Omental fat pad (tissue), 4 donors: Measurements from ENCODE around the gene DNAJC6. TPM values are rescaled to one million over a fixed set of nuclear protein-coding genes. Genes with fewer than 3 reads are reported as not detected.

ENCODE experiments used
- ATAC-seq: fragments of 150-250 bp; one replicate; pipeline ENCODE4 v1.9.1; 2016; ENCODE audit warnings: mild to moderate bottlenecking, moderate library complexity; ENCODE audit not compliant: low FRiP score
- DNase-seq: peaks from one replicate; pipeline ENCODE4 v3.0.0-alpha.2; 2019; ENCODE audit warnings: low spot score
- total RNA-seq, 4 donors: library from RNA; depleted of rRNA; stranded (reverse); fragments of >200 nt; gene quantifications; one replicate each; pipeline ENCODE4 v1.1.0, GENCODE V29; 2016
- TF ChIP-seq, protein P1 (sequence below), 3 donors: fragments of 450-650 bp; IDR thresholded peaks; one replicate each; pipeline ENCODE4 v1.5.1; 2016 to 2017; ENCODE audit warnings: antibody characterized with exemption in 3 of 3, mild to moderate bottlenecking in 3 of 3, moderate library complexity in 2 of 3

The DNAJC6 gene
- total RNA-seq, 4 donors from 2014 or later, result 1.9 to 5.1 (median 3.6) TPM

DNA sequence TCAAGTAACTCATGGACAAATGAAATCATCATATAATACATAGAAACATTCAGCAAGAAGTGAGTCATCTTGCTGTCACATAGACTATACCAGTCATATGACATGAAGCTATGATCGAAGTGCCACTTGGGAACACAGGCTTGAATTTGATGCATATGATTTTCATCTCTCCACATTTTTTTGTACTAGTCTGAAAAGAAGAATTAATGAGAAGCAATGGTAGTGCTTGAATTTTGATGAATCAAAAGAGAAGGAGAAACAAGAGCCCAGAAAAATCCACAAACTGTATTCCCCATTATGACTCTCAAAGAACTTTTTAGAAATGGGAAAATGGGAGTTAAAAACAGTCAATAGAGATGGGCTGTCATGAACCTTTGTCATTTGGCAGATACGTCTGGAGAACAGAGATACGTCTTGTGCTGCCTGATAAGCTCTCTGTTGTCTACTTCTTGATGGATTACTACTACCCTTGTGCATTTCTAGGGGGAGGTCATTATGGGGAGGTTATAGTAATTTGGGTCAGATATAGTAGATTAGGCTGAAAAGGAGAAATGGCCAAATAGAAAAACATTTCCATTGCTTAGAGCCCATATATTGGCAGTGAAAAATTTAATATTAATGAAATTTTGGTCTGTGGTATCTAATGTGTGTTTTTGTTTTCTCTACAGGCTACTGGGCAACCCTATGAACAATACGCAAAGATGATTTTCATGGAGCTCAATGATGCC, 103.1 kb downstream of the DNAJC6 start:
- ATAC-seq, result no peak
- TF ChIP-seq, protein P1, sequence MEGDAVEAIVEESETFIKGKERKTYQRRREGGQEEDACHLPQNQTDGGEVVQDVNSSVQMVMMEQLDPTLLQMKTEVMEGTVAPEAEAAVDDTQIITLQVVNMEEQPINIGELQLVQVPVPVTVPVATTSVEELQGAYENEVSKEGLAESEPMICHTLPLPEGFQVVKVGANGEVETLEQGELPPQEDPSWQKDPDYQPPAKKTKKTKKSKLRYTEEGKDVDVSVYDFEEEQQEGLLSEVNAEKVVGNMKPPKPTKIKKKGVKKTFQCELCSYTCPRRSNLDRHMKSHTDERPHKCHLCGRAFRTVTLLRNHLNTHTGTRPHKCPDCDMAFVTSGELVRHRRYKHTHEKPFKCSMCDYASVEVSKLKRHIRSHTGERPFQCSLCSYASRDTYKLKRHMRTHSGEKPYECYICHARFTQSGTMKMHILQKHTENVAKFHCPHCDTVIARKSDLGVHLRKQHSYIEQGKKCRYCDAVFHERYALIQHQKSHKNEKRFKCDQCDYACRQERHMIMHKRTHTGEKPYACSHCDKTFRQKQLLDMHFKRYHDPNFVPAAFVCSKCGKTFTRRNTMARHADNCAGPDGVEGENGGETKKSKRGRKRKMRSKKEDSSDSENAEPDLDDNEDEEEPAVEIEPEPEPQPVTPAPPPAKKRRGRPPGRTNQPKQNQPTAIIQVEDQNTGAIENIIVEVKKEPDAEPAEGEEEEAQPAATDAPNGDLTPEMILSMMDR (IDR thresholded peaks at IDR 0.05), result no peak
- no peak for DNase-seq

DNA sequence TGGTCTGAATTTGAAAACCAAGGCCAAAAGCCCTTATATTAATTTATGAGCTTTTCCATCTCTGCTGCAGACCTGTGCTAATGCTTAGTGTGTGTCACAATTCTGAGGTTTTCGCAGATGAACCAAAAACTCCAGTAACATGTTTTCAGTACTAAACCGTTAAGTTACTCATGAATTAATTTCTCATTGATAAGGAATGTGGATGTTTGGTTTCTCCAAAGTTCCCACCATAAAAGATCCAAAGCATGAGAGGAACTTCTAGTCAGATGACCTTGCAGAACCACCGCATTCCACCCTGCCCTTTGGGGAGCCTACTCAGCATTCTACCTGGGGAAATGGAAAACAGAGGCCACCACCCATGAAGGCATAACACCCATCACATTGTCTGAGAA, 103.6 kb downstream of the DNAJC6 start:
- TF ChIP-seq, protein P1 (IDR thresholded peaks at IDR 0.05), result no peak
- DNase-seq (no peak), ATAC-seq (no peak)

DNA sequence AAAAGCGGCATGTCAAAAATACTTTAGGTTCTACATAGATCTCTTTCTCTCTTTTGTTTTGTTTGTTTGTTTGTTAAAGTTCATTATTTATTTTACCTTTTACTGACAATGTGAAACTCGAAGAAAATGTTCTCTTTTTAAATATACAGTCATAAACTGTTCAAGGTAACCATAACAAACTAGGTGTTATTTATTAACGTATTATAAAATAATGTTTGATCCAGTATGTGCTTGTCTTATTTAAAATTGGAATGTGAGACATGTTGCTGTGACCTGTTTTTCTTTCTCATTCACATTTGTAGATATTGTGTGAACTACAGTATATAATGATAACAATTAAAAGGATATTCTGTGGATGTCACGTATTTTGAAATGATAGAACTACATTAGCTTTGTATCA, 105.2 kb downstream of the DNAJC6 start:
- no peak for DNase-seq
- no peak for ATAC-seq
- TF ChIP-seq, protein P1 (IDR thresholded peaks at IDR 0.05), result no peak

DNA sequence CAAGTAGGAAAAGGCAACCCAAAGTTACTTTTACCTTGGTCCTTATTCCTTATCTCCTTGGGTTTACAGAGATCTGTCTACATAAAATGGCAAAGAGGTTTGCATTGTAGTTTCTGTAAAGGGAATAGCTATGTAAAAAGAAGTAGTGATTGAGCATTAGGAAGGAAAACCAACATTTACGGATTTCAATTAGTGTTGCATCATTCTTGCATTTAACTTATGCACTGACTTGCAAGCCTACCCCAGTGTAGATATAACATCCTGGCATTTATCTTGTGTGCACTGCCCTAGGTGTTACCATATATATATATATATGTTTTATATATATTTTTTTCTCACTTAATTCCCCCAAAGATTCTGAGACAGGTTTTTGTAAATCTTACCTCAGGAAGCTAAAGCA, 107.4 kb downstream of the DNAJC6 start:
- TF ChIP-seq, protein P1 (IDR thresholded peaks at IDR 0.05), result no peak
- DNase-seq (no peak), ATAC-seq (no peak)

DNA sequence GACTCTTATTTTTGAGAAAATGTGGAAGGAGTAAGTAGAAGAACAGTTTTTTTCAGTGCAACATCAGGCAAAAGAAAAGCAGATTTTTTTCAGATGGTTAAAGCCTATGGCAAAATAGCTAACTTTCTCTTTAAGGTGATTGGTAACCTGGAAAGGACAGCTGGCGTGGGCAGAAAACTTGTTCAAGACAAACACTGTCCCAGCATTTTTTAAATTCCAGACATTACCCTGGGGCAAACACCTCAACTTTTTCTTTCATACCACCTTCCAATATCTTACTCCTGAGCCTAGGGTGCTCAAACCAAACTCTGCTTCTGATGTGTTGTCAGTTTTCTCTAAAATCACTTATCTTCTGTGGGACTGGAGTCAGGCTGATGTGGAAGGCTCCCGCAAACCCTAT, 108.4 kb downstream of the DNAJC6 start:
- TF ChIP-seq, protein P1 (IDR thresholded peaks at IDR 0.05), result no peak
- no peak for ATAC-seq
- DNase-seq, result no peak

DNA sequence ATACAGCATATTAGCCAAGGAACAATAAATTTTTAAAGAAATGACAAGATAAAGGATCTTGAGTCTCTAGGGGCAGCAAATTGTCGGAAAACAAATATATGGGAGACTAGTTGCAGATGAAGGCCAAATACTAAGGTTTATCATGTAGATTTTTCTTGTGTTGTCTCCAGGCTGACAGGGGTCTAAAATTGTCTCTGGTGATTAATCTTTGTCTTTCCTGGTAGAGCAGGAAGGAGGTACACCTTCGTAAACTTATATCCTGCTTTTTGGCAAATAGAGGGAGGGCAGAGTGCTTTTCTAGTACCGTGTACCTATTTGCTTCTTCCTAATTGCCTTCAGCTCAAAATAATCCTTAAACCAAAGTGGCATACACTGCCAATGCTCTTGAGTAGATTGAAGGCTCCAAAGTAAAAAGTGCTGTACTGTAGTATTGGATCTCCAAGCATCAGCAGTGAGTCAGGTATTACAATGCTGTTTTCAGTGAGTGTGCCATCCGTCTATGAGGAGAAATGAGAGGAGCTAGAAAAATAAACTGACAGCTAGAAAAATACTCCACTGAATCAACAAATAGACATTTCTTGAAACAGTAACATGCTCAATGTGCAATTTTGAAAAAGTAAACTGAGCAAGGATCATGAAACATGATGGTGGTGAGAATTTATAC, 109.3 kb downstream of the DNAJC6 start:
- no peak for DNase-seq
- TF ChIP-seq, protein P1 (IDR thresholded peaks at IDR 0.05), result no peak
- no peak for ATAC-seq
